ENCODE measurements around the gene LRRC49.
"Not testable (repeated sequence)": the region's sequence is repeated elsewhere in the genome, so short reads cannot be mapped to it uniquely, and the experiment has no call there.

The LRRC49 gene, protein sequence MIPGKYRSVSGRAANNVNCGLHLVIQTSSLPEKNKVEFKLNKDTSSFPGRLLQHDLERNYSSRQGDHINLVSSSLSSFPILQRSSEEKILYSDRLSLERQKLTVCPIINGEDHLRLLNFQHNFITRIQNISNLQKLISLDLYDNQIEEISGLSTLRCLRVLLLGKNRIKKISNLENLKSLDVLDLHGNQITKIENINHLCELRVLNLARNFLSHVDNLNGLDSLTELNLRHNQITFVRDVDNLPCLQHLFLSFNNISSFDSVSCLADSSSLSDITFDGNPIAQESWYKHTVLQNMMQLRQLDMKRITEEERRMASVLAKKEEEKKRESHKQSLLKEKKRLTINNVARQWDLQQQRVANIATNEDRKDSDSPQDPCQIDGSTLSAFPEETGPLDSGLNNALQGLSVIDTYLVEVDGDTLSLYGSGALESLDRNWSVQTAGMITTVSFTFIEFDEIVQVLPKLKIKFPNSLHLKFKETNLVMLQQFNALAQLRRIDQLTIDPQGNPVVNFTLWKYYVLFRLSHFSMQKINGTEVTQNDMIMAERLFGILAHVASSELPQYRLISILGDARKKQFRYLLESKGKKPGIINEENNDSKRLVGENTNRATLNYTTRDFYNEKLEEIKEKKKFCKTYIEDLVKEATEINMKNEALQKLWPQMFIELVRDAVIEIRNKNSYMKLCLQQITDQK

GRCh38 chr15:70892002-70892911 lies at the start of gene LRRC49, which contains the start of gene THAP10:
TSS of gene LRRC49 (plus strand) at chr15:70892826. CDS start at chr15:70892895, 69 bp downstream.
TSS of gene THAP10 (minus strand) at chr15:70892433. CDS start at chr15:70892272, 161 bp downstream.
- peak; percentile 97 to 99 for DNase-seq

- DNase-seq = no peak
Measured at GRCh38 chr15:70845602-70846360, 46.8 kb upstream of the LRRC49 start.

DNA sequence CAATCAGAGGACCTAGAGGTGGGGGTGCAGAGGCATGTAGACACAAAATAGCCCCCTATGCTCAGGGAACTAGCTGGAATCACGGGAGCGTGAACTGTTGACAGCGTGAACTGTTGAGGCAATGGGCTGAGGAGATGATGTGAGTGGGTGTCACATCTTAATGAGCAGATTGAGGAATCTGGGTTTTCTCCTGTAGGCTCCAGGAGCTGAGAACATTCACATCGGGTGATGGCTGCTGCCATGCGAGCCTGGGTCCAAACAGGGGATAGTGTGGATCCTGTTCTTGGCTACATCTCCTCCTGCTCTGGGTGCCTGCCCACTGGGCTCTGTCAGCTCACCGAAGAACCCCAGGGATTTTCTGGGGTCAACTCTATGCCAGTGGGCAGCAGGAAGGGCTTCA lies 40.7 kb upstream of the LRRC49 start:
- DNase-seq = no peak

GRCh38 chr15:70852501-70853317 lies 39.9 kb upstream of the LRRC49 start:
- DNase-seq = no peak

DNA sequence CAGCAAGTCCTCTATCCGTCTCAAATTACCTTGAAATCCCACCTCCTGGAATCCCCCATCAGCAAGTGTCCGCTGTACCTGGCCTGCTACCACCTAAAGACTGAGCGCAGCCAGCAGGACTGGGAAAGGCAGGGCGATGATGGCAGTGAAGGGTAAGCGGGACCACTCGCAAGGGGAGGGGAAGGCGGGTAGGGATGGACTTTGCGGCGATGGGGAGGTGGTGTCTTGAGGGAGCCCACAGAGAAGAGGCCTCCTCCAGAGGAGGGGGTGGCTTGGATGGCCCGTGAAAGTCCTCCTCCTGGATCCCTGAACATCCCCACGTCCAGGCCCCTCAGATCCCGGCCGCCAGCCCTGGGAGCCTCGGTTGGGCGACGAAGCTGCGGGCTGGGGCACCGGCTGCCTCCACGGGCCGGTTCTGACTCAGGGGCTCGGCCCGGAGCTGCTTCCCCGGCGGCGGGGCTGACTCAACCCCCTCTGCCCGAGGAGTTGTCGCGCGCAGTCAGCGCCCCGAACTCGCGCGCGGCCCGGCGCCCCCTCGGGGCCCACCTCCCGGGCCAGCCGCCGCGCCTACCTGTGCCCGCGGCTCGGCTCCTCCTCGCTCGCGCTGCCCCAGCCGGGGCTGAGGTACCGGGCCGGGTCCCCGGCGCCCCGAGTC lies 39.2 kb upstream of the LRRC49 start:
- peak; percentile 36 to 55 for DNase-seq

DNA sequence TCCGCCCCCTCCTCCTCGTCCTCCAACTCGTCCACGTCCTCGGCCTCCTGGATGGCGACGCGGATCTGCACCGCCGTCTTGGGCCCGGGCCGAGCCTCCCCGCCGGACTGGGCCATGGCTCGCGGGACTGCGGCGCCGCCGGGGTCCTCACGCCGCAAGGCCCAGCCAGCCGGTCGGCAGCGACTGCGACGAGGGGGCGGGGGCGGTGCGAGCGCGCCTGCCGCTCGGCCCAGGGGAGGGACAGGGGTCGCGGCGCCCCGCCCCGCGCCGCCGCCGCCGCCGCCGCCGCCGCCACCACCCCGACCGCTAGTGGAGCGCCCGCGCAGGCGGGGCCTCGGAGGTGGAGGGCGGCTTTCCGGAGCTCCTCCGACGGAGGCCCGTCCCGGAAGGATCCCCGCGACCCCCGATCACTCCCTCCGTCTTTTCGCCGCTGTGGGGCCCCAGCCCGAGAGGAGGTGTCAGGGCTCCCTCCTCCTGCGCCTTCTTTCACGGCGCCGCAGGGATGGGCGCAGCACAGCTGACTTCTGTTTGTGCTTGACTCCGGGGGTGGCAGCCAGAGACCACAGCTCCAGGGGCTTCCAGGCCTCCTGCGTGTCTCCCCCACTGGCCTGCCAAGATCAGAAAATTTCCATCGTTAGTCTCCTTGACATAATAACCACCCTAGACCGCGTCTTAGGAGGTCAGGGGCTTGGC lies 38.5 kb upstream of the LRRC49 start, which contains the start of gene LARP6:
TSS of gene LARP6 (minus strand) at position 185 of the 693 bp plus-strand sequence. CDS start at position 116, 69 bp downstream.
- peak; percentile 39 to 56 for DNase-seq

GRCh38 chr15:70854666-70854976 lies 38.0 kb upstream of the LRRC49 start:
- DNase-seq = no peak

- DNase-seq = no peak
Measured at GRCh38 chr15:70855764-70856163, 36.9 kb upstream of the LRRC49 start.

GRCh38 chr15:70856177-70856883 lies 36.3 kb upstream of the LRRC49 start:
- no peak for DNase-seq

DNA sequence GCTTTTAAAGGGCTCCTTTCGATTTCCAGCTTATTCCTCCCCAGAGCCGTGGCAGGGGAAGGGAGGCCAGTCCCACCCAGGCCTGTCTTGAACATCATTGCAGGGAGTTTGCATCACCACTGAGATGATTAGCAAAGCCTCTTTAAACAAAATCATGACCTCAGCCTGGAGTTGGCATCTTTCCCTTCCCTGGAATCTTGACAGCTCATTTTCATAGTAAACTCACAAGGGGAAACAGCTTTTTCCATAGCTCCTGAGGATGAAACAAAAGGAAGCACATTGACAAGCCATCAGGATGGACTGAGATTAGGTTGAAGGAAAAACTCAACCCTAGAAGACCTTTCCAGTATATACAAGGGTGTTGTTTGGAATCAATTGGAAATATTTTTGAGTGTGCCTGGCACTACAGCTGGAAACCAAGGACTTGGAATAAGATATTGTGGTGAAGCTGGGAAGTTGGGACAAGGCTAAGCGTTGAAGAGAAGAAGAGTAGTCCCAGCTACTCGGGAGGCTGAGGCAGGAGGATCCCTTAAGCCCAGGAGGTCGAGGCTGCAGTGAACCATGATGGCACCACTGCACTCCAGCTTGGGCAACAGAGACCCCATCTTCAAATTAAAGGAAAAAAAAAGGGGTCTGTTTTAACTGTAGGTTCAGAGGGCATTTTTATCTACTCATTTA lies 35.6 kb upstream of the LRRC49 start:
- peak in 1 of 2 experiments; percentile 19 for DNase-seq

GRCh38 chr15:70857562-70858285 lies 34.9 kb upstream of the LRRC49 start:
- DNase-seq = no peak

- not testable (repeated sequence) for DNase-seq
Measured at GRCh38 chr15:70858614-70859321, 33.9 kb upstream of the LRRC49 start.

GRCh38 chr15:70859322-70859908 lies 33.2 kb upstream of the LRRC49 start:
- no peak for DNase-seq

- DNase-seq = no peak
Measured at GRCh38 chr15:70859998-70860397, 32.6 kb upstream of the LRRC49 start.

DNA sequence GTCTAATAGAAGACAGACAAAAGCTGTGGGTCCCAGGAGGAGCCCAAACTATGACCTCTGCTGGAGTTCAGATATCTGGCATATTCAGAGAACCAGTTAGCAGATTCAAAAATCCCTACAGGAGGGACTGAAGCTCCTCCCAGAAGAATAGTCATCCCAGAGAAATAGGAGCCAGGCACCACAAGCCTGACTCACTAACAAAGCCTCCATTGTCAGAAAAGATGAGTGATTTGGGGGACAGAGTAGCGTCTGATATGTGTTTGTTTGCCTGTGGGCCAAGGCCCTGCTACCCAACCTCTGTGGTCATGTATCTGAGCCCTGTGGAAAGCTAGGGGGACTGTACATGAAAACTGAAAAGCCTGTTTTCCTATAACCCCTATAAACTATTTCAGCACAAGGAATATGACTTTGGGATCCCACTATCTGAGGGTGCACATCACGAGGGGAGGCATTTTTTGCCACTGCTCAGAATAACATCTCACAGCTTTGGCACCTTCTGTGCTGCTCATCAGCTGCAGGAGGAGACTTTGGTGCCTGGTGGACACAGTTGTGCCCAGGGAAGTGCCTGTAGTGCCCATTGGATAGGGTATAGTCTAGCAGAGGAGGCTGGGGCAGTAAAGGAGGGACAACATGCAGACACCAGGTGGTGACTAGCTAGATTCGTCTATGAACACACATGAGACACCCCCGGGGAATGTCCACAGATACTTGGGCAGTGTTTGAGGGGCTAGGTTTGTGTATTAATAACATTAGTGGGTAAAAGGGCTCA lies 29.0 kb upstream of the LRRC49 start:
- DNase-seq = peak; percentile 21 to 83

DNA sequence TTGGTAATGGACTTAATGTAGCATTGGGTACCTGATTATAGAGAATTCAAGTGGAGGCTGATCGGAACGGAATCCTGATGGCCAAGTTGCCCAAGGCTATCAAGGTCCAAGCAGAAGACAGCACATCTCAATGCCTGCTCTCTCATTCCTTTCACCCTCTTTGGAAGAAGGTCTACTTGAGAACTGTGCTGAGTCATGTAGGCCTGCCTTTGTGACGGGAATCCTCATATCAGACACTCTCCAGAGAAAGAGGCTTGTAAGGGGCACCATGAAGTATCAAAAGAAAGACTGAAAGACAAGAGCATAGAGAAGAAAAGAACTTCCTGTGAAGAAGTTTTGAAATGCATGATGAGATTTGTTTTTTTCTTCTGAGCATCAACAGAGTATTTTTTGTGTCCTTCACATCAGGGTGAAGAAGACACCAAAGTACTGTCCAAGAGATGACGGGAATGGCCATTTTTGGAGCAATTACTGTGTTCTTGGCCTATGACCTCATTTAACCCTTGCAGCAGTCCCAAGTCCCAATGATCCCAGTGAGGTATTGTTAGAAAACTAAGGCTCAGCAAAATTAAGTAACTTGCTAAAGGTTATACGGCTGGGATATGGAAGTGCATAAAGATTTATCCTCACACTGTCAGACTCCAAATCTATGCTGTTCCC lies 25.5 kb upstream of the LRRC49 start:
- DNase-seq = no peak

Measured in SW 1271 (cell line).